ENCODE results near the gene ADAMTSL1.

DNA sequence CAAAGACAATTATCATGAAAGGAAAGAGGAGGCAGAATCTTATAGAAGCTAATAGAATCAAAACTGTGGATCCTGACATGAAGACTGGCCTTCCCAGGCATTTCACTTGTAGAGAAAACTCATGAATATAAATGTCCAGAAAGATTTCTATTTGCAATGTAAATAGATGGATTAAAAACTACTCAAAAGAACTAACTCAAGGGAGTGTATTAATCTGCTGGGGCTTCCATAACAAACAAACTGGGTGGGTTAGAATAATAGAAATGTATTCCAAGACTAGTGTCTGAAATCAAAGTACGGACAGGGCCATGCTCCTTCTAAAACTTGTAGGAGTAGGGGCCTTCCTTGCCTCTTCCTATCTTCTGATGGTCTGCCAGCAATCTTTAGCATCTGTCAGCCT, 267.4 kb downstream of the ADAMTSL1 start:
- TF ChIP-seq POLR2A (IDR thresholded peaks at IDR 0.05): no peak
- no peak for TF ChIP-seq CTCF (IDR thresholded peaks at IDR 0.05)
- TF ChIP-seq POLR2AphosphoS5 (IDR thresholded peaks at IDR 0.05): no peak
- TF ChIP-seq EP300 (IDR thresholded peaks at IDR 0.05): no peak
